LNCAP (cell line): ENCODE data around the gene TRIM22.

ENCODE experiments used
- CTCF ChIP-seq: fragments of 450-650 bp; IDR thresholded peaks from 2 replicates; pipeline ENCODE4 v1.5.1; 2017; ENCODE audit warnings: mild to moderate bottlenecking

The TRIM22 gene

GRCh38 chr11:5719703-5720495, 30.3 kb downstream of the TRIM22 start:
- no peak for TF ChIP-seq CTCF

GRCh38 chr11:5722622-5723021, 33.0 kb downstream of the TRIM22 start:
- no peak for TF ChIP-seq CTCF

DNA sequence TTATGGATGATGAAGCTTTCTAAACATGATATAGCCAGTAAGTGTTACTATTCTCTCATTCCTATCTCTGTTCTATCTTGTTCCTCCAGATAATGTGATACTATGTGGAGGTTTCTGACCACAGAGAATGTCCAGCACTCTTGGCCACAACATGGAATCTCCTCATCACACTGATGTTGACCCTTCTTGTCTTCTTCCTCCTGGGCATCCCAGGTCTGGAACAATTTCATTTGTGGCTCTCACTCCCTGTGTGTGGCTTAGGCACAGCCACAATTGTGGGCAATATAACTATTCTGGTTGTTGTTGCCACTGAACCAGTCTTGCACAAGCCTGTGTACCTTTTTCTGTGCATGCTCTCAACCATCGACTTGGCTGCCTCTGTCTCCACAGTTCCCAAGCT, 36.8 kb downstream of the TRIM22 start:
- TF ChIP-seq CTCF = no peak

DNA sequence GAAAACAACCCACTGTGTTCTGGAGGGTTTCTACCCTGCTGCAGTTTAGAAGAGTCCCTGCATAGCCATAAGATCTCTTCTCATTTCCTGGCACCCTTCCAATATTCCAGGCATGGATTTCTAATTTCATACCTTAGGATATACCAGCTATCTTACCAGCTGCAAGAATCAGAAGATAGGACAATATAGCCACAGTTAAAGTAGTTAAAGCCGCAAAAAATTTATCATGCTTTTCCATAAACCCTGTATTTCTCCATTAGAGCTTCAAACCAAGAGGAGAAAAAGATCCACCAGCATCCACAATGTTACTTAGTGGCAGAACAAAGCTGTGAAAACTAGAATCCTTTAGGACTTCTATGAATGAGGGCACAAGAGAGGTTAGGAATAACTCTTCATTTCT, 38.1 kb downstream of the TRIM22 start:
- TF ChIP-seq CTCF = no peak

GRCh38 chr11:5736396-5736795, 46.8 kb downstream of the TRIM22 start, which contains the start of gene OR56B1:
Gene OR56B1, plus strand, starts transcription at chr11:5736448. Its CDS starts 69 bp downstream, at chr11:5736517.
- TF ChIP-seq CTCF = no peak

DNA sequence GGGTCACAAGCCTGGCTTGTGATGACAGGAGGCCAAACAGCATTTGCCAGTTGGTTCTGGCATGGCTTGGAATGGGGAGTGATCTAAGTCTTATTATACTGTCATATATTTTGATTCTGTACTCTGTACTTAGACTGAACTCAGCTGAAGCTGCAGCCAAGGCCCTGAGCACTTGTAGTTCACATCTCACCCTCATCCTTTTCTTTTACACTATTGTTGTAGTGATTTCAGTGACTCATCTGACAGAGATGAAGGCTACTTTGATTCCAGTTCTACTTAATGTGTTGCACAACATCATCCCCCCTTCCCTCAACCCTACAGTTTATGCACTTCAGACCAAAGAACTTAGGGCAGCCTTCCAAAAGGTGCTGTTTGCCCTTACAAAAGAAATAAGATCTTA, 47.5 kb downstream of the TRIM22 start:
- TF ChIP-seq CTCF = no peak

GRCh38 chr11:5737670-5738392, 48.2 kb downstream of the TRIM22 start:
- no peak for TF ChIP-seq CTCF
